NCI-H1436 treated with DMSO at 0.1 percent for 48 hours (cell line): ENCODE data around the gene ADGRB2.
"Not testable (repeated sequence)": the region's sequence is repeated elsewhere in the genome, so short reads cannot be mapped to it uniquely, and the experiment has no call there.

Source experiments
- DNase-seq: peaks from one replicate; lab custom pipeline; 2025; lab: John Stamatoyannopoulos, UW

Gene ADGRB2

GRCh38 chr1:31725134-31725533 lies 39.0 kb downstream of the ADGRB2 start:
- DNase-seq: no peak

GRCh38 chr1:31723828-31724359 lies 40.2 kb downstream of the ADGRB2 start:
- no peak for DNase-seq

- DNase-seq: no peak
Measured at GRCh38 chr1:31718327-31718897, 45.7 kb downstream of the ADGRB2 start.

GRCh38 chr1:31717341-31717740 lies 46.8 kb downstream of the ADGRB2 start:
- no peak for DNase-seq

- no peak for DNase-seq
Measured at GRCh38 chr1:31715873-31716220, 48.3 kb downstream of the ADGRB2 start.

GRCh38 chr1:31715087-31715872 lies 48.9 kb downstream of the ADGRB2 start:
- DNase-seq: no peak

- DNase-seq: no peak
Measured at GRCh38 chr1:31714442-31715086, 49.6 kb downstream of the ADGRB2 start.

- DNase-seq: no peak
Measured at GRCh38 chr1:31712630-31713029, 51.5 kb downstream of the ADGRB2 start.

- no peak for DNase-seq
Measured at GRCh38 chr1:31712068-31712467, 52.1 kb downstream of the ADGRB2 start.

- DNase-seq: no peak
Measured at GRCh38 chr1:31708324-31708723, 55.8 kb downstream of the ADGRB2 start.

- no peak for DNase-seq
Measured at GRCh38 chr1:31707711-31708110, 56.4 kb downstream of the ADGRB2 start.

- not testable (repeated sequence) for DNase-seq
Measured at GRCh38 chr1:31707059-31707600, 57.0 kb downstream of the ADGRB2 start.

- DNase-seq: no peak
Measured at GRCh38 chr1:31706384-31707058, 57.6 kb downstream of the ADGRB2 start.

GRCh38 chr1:31705080-31705866 lies 58.9 kb downstream of the ADGRB2 start:
- DNase-seq: no peak

GRCh38 chr1:31704271-31705079 lies 59.7 kb downstream of the ADGRB2 start:
- DNase-seq: no peak

- no peak for DNase-seq
Measured at GRCh38 chr1:31703431-31704270, 60.5 kb downstream of the ADGRB2 start, which contains the start of gene COL16A1. TSS of gene COL16A1 (minus strand) at chr1:31704017. CDS start at chr1:31702193, 1,824 bp downstream.

GRCh38 chr1:31702836-31703404 lies 61.2 kb downstream of the ADGRB2 start:
- DNase-seq: no peak

- no peak for DNase-seq
Measured at GRCh38 chr1:31701091-31701736, 62.9 kb downstream of the ADGRB2 start.
